Measurements from ENCODE around the gene FIGNL2.

FIGNL2 gene, protein sequence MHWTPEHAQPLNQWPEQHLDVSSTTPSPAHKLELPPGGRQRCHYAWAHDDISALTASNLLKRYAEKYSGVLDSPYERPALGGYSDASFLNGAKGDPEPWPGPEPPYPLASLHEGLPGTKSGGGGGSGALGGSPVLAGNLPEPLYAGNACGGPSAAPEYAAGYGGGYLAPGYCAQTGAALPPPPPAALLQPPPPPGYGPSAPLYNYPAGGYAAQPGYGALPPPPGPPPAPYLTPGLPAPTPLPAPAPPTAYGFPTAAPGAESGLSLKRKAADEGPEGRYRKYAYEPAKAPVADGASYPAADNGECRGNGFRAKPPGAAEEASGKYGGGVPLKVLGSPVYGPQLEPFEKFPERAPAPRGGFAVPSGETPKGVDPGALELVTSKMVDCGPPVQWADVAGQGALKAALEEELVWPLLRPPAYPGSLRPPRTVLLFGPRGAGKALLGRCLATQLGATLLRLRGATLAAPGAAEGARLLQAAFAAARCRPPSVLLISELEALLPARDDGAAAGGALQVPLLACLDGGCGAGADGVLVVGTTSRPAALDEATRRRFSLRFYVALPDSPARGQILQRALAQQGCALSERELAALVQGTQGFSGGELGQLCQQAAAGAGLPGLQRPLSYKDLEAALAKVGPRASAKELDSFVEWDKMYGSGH

GRCh38 chr12:51848326-51848727 lies at the start of gene FIGNL2:
TSS of gene FIGNL2 (minus strand) at chr12:51848718. CDS start at chr12:51822413, 26,305 bp downstream.
- TF ChIP-seq CTCF (conservative IDR thresholded peaks at IDR 0.05; ENCODE audit: low read depth, low read length) = no peak
- DNase-seq (ENCODE audit: low read depth) = no peak
- H3K4me3 ChIP-seq (ENCODE audit: low read depth, low read length) = no peak within 1 kb of the TSS

DNA sequence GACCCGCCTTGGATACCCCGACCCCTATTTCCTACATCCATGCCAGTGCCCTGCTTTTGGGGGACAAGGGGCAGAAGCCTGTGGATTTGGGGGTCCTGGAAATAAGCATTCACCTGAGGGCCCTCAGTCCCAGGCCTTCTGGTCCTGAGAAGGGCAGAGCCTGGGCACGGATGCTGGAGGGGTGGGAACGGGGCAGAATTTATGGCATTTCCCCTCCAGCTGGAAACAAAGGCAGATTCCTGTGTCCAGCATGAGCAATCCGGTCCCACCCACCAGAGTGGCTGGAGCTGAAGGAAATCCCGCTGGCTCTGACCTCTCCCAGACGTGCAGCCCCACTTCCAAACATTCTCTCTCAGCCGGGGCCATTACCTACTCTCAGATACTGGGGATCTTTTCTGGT lies 48.7 kb upstream of the FIGNL2 start:
- no peak for TF ChIP-seq CTCF (conservative IDR thresholded peaks at IDR 0.05; ENCODE audit: low read depth, low read length)
- DNase-seq (ENCODE audit: low read depth) = no peak
- no peak overlapping the region for H3K4me3 ChIP-seq (ENCODE audit: low read depth, low read length)

DNA sequence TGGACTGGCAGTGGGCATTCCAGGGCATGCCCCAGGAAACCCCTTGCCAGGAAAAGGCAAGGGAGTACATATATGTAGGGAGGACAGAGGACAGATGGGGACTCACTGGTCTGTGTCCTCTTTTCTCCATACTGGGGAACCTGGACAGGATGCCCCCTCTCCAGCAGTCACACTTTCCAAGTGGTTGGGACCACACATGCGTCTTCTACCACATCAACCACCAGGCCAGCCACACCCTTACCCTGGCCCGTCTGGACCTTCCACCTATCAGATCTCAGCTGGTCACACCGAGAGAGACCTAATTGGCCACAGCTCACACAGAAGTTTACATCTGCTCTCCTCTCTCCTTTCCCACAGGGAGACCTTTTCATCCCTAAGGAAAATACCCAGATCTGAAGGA lies 47.7 kb upstream of the FIGNL2 start:
- no peak for TF ChIP-seq CTCF (conservative IDR thresholded peaks at IDR 0.05; ENCODE audit: low read depth, low read length)

GRCh38 chr12:51895378-51896135 lies 47.0 kb upstream of the FIGNL2 start:
- no peak for DNase-seq (ENCODE audit: low read depth)
- H3K4me3 ChIP-seq (ENCODE audit: low read depth, low read length) = no peak overlapping the region
- TF ChIP-seq CTCF (conservative IDR thresholded peaks at IDR 0.05; ENCODE audit: low read depth, low read length) = no peak

More for the DNA sequence above, 47.7 kb upstream of the FIGNL2 start:
- DNase-seq (ENCODE audit: low read depth) = no peak
- no peak overlapping the region for H3K4me3 ChIP-seq (ENCODE audit: low read depth, low read length)

DNA sequence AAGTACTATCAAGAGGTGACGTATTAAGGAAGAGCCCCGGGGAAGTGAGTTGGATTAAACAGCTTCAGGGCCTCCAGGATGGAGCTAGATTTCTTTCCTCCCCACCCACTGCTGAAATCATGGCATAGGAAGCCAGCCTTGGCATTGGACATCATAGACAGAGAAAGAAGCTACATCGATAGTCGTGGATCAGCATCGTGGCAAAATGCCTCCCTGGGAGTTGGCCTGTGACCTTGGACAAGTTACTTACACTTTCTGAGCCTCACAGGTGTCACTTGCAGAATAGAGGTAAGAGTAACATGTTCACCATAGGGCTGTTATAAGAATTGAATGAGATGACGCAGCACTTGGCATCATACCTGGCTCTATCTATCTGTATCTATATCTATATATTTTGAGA lies 45.3 kb upstream of the FIGNL2 start:
- H3K4me3 ChIP-seq (ENCODE audit: low read depth, low read length) = no peak overlapping the region
- TF ChIP-seq CTCF (conservative IDR thresholded peaks at IDR 0.05; ENCODE audit: low read depth, low read length) = no peak
- DNase-seq (ENCODE audit: low read depth) = no peak

DNA sequence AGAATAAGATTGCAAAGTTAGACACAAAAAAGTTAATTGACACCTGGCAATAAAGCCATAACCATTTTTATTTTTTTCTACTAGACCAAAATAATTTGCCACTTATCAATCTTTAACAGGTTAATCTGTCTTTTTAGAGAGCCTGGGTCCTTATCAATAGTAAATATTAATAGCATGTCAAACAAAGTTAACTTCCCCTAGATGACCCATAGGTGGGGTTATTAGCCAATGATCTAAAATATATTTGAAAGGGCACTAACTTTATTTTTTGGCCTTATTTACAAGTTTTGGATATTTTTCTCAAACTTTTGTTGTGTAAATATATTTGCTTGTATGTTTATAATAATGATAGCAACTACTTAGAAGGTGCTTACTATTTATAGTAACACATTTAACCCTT lies 43.3 kb upstream of the FIGNL2 start:
- peak; percentile 39 for DNase-seq (ENCODE audit: low read depth)
- peak; percentile 43 for TF ChIP-seq CTCF (conservative IDR thresholded peaks at IDR 0.05; ENCODE audit: low read depth, low read length)
- H3K4me3 ChIP-seq (ENCODE audit: low read depth, low read length) = no peak overlapping the region
